SU-DHL-6 (cell line): ENCODE measurements around the gene CCNJL.

ENCODE experiments used
- H2AFZ ChIP-seq: fragments of 200-600 bp; sonication (generic); 2 replicates; pipeline ENCODE4 v1.6.1; 2014; ENCODE audit warnings: low read depth, mild to moderate bottlenecking, moderate library complexity, mixed read lengths, antibody characterized with exemption, low read length; ENCODE audit not compliant: severe bottlenecking
- H3F3A ChIP-seq: fragments of 200-600 bp; shearing (Covaris generic); 2 replicates; pipeline ENCODE4 v1.6.0; 2016; ENCODE audit warnings: antibody characterized with exemption, mild to moderate bottlenecking; ENCODE audit not compliant: insufficient read depth
- H3K27ac ChIP-seq: fragments of 200-600 bp; sonication (generic); 2 replicates; pipeline ENCODE4 v1.5.1; 2016; ENCODE audit warnings: low read depth, mild to moderate bottlenecking, low read length, moderate library complexity, mixed read lengths
- H3K27me3 ChIP-seq: fragments of 200-600 bp; sonication (generic), shearing (Covaris generic); 2 replicates; pipeline ENCODE4 v1.6.0; 2014; ENCODE audit warnings: mild to moderate bottlenecking, low read length
- H3K36me3 ChIP-seq: fragments of 200-600 bp; sonication (generic); 2 replicates; pipeline ENCODE4 v1.6.1; 2014; ENCODE audit warnings: mild to moderate bottlenecking, low read length, mixed read lengths
- H3K4me2 ChIP-seq: fragments of 300-600, 200-600 bp; shearing (Covaris generic), sonication (generic); 2 replicates; pipeline ENCODE4 v1.6.0; 2014; ENCODE audit warnings: low read length, low read depth, mild to moderate bottlenecking; ENCODE audit not compliant: poor library complexity, severe bottlenecking
- H3K4me3 ChIP-seq: fragments of 200-600 bp; sonication (generic); 2 replicates; pipeline ENCODE4 v1.5.1; 2014; ENCODE audit warnings: antibody characterized with exemption, low read length, mild to moderate bottlenecking, mixed read lengths; ENCODE audit not compliant: insufficient read depth, poor library complexity, severe bottlenecking
- H3K79me2 ChIP-seq: fragments of 200-600 bp; sonication (generic); 2 replicates; pipeline ENCODE4 v1.6.1; 2014; ENCODE audit warnings: mild to moderate bottlenecking, low read length, moderate library complexity; ENCODE audit not compliant: insufficient read depth
- H3K9ac ChIP-seq: fragments of 200-600 bp; sonication (generic); 2 replicates; pipeline ENCODE4 v1.7.0; 2014; ENCODE audit warnings: mild to moderate bottlenecking, low read length
- H3K9me2 ChIP-seq: fragments of 200-600 bp; sonication (generic); replicated peaks from 2 replicates; pipeline ENCODE4 v1.6.1; 2014; ENCODE audit warnings: low read length; ENCODE audit not compliant: insufficient read depth
- H3K9me3 ChIP-seq: fragments of 200-600 bp; sonication (generic); 2 replicates; pipeline ENCODE4 v1.6.1; 2014; ENCODE audit warnings: low read length, mixed read lengths; ENCODE audit not compliant: insufficient read depth
- H4K20me1 ChIP-seq: fragments of 200-600 bp; sonication (generic); 2 replicates; pipeline ENCODE4 v1.6.1; 2014; ENCODE audit warnings: low read depth, mild to moderate bottlenecking, antibody characterized with exemption, low read length, moderate library complexity, mixed read lengths
- EZH2phosphoT487 ChIP-seq: fragments of 200-600 bp; sonication (generic), shearing (Covaris generic); conservative IDR thresholded peaks from 2 replicates; pipeline ENCODE4 v1.6.1; 2018; ENCODE audit warnings: mild to moderate bottlenecking, antibody characterized with exemption, low read length, moderate library complexity, mixed read lengths
- TF ChIP-seq, protein P1 (sequence below): fragments of 200-600 bp; sonication (generic); IDR thresholded peaks from one replicate; pipeline ENCODE4 v1.5.1; 2017; ENCODE audit warnings: antibody characterized with exemption, mild to moderate bottlenecking, low read length, moderate library complexity; ENCODE audit not compliant: insufficient read depth, poor library complexity, severe bottlenecking

Gene CCNJL

DNA sequence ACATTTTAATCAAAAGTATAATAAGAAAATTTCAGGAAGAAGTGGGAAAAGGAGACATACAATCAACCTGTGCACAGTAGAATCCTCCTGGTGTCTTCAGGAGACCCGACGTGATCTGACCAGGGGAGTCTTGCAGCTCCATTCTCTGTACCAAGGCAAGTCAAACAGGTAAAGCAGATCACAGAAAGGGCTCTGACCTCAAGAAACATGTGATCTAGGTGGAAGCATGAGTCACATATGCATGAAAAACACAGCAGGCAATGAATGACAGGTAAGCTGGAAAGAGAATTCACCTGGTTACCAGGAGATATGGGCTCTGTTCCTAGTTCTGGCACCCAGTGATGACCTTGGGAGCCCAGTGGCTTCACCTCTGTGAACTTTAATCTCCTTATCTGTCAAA is 102.4 kb downstream of the CCNJL start:
- Histone ChIP-seq H3K9ac (no peak overlapping the region), H3K9me3 (no peaks in the 10 kb centered on the region), H2AFZ (no peak overlapping the region), H3K27ac (no peak overlapping the region), H3K79me2 (no peaks in the 10 kb centered on the region), H3K36me3 (no peaks in the 10 kb centered on the region), H3K27me3 (no peaks in the 10 kb centered on the region), H3K4me3 (no peak overlapping the region), H3K9me2 (no peaks in the 10 kb centered on the region), H3F3A (no peaks in the 10 kb centered on the region), H4K20me1 (no peaks in the 10 kb centered on the region), H3K4me2 (no peak overlapping the region)
- TF ChIP-seq, protein P1, sequence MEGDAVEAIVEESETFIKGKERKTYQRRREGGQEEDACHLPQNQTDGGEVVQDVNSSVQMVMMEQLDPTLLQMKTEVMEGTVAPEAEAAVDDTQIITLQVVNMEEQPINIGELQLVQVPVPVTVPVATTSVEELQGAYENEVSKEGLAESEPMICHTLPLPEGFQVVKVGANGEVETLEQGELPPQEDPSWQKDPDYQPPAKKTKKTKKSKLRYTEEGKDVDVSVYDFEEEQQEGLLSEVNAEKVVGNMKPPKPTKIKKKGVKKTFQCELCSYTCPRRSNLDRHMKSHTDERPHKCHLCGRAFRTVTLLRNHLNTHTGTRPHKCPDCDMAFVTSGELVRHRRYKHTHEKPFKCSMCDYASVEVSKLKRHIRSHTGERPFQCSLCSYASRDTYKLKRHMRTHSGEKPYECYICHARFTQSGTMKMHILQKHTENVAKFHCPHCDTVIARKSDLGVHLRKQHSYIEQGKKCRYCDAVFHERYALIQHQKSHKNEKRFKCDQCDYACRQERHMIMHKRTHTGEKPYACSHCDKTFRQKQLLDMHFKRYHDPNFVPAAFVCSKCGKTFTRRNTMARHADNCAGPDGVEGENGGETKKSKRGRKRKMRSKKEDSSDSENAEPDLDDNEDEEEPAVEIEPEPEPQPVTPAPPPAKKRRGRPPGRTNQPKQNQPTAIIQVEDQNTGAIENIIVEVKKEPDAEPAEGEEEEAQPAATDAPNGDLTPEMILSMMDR: no peak
- no peak for TF ChIP-seq EZH2phosphoT487

DNA sequence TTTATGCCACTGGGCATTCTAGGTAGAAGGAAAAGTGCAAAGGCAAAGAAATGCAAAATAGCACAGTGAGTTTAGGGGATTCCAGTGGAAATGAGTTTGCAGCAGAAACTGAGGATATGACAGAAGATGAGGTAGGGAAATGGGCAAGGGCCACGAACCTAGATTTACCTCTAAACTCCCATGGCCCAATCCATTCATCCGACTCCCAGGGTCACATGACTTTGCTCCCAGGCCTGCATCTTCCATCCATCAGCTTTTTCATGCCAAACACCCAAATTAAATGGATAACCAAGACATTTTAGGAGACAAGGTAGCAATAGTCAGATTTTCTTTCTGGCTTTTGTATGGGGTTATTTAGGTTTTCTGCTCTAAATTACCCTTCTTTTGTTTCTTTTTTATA is 105.3 kb downstream of the CCNJL start:
- no peaks in the 10 kb centered on the region for H4K20me1 ChIP-seq
- no peaks in the 10 kb centered on the region for H3K79me2 ChIP-seq
- no peaks in the 10 kb centered on the region for H3K36me3 ChIP-seq
- H3K9ac ChIP-seq: no peak overlapping the region
- no peak overlapping the region for H3K4me3 ChIP-seq
- TF ChIP-seq, protein P1: no peak
- no peak for TF ChIP-seq EZH2phosphoT487
- no peaks in the 10 kb centered on the region for H3K9me2 ChIP-seq
- no peaks in the 10 kb centered on the region for H3K27me3 ChIP-seq
- H2AFZ ChIP-seq: no peak overlapping the region
- no peak overlapping the region for H3K4me2 ChIP-seq
- no peaks in the 10 kb centered on the region for H3K9me3 ChIP-seq
- H3F3A ChIP-seq: no peaks in the 10 kb centered on the region
- no peak overlapping the region for H3K27ac ChIP-seq
